ENCODE data around the gene DLX1. TPM values are rescaled to one million over a fixed set of nuclear protein-coding genes. Genes with fewer than 3 reads are reported as not detected.

DLX1 gene
- total and polyA plus RNA-seq, 9 of the 15 experiments (the other 6 are each of a cell fraction or from before 2014, with no cell fraction given), result 1.9 to 26.2 (median 9.6) TPM

DNA sequence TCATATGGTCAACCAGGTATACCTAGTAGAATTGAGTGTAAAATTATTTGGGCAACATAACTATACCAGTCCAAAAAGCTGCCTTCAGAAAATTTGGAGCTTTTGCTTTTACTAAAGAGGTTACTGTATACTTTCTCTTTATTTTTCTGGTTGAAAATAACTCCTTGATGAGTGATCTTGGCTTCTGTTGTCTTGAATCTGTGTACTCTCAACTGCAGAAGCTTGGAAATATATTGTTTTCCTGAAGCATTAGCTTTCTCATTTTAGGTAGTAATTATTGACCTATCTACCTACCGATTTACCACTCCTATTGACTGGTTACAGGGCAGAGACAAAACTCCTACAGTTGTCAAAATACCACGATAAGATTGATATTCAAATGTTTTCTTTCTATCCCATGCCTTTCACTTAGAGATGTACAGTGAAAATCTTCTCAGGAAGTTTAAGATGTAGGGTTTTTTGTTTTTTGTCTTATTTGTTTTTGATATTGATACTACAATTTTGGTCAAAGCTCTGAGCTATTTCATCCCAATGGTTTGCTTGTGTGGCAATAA lies 35.7 kb upstream of the DLX1 start (continued):
- TF ChIP-seq, protein P1, sequence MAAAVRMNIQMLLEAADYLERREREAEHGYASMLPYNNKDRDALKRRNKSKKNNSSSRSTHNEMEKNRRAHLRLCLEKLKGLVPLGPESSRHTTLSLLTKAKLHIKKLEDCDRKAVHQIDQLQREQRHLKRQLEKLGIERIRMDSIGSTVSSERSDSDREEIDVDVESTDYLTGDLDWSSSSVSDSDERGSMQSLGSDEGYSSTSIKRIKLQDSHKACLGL (CRISPR knock-in tag; IDR thresholded peaks at IDR 0.05; ENCODE audit: borderline replicate concordance, poor library complexity, severe bottlenecking), result no peak
- no peak for TF ChIP-seq EGR1 (conservative IDR thresholded peaks at IDR 0.05)
- no peak for TF ChIP-seq ZNF589 (CRISPR knock-in tag; IDR thresholded peaks at IDR 0.05; ENCODE audit: low read depth)
- TF ChIP-seq, protein P2, sequence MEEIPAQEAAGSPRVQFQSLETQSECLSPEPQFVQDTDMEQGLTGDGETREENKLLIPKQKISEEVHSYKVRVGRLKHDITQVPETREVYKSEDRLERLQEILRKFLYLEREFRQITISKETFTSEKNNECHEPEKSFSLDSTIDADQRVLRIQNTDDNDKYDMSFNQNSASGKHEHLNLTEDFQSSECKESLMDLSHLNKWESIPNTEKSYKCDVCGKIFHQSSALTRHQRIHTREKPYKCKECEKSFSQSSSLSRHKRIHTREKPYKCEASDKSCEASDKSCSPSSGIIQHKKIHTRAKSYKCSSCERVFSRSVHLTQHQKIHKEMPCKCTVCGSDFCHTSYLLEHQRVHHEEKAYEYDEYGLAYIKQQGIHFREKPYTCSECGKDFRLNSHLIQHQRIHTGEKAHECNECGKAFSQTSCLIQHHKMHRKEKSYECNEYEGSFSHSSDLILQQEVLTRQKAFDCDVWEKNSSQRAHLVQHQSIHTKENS (CRISPR knock-in tag; IDR thresholded peaks at IDR 0.05), result no peak
- TF ChIP-seq, protein P3, sequence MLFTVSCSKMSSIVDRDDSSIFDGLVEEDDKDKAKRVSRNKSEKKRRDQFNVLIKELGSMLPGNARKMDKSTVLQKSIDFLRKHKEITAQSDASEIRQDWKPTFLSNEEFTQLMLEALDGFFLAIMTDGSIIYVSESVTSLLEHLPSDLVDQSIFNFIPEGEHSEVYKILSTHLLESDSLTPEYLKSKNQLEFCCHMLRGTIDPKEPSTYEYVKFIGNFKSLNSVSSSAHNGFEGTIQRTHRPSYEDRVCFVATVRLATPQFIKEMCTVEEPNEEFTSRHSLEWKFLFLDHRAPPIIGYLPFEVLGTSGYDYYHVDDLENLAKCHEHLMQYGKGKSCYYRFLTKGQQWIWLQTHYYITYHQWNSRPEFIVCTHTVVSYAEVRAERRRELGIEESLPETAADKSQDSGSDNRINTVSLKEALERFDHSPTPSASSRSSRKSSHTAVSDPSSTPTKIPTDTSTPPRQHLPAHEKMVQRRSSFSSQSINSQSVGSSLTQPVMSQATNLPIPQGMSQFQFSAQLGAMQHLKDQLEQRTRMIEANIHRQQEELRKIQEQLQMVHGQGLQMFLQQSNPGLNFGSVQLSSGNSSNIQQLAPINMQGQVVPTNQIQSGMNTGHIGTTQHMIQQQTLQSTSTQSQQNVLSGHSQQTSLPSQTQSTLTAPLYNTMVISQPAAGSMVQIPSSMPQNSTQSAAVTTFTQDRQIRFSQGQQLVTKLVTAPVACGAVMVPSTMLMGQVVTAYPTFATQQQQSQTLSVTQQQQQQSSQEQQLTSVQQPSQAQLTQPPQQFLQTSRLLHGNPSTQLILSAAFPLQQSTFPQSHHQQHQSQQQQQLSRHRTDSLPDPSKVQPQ (CRISPR knock-in tag; IDR thresholded peaks at IDR 0.05; ENCODE audit: borderline replicate concordance), result no peak
- no peak for TF ChIP-seq ZNF134 (CRISPR knock-in tag; conservative IDR thresholded peaks at IDR 0.05)
- no peak for TF ChIP-seq ZNF583 (CRISPR knock-in tag; IDR thresholded peaks at IDR 0.05)
- TF ChIP-seq ZNF175 (CRISPR knock-in tag; IDR thresholded peaks at IDR 0.05; ENCODE audit: low read depth), result peak; percentile 64
- TF ChIP-seq PTTG1 (tag; IDR thresholded peaks at IDR 0.05; ENCODE audit: low read depth), result peak; percentile 15; the same call in 1 of the 2 replicates
- no peak for TF ChIP-seq SREBF2 (CRISPR knock-in tag; IDR thresholded peaks at IDR 0.05)
- TF ChIP-seq, protein P4, sequence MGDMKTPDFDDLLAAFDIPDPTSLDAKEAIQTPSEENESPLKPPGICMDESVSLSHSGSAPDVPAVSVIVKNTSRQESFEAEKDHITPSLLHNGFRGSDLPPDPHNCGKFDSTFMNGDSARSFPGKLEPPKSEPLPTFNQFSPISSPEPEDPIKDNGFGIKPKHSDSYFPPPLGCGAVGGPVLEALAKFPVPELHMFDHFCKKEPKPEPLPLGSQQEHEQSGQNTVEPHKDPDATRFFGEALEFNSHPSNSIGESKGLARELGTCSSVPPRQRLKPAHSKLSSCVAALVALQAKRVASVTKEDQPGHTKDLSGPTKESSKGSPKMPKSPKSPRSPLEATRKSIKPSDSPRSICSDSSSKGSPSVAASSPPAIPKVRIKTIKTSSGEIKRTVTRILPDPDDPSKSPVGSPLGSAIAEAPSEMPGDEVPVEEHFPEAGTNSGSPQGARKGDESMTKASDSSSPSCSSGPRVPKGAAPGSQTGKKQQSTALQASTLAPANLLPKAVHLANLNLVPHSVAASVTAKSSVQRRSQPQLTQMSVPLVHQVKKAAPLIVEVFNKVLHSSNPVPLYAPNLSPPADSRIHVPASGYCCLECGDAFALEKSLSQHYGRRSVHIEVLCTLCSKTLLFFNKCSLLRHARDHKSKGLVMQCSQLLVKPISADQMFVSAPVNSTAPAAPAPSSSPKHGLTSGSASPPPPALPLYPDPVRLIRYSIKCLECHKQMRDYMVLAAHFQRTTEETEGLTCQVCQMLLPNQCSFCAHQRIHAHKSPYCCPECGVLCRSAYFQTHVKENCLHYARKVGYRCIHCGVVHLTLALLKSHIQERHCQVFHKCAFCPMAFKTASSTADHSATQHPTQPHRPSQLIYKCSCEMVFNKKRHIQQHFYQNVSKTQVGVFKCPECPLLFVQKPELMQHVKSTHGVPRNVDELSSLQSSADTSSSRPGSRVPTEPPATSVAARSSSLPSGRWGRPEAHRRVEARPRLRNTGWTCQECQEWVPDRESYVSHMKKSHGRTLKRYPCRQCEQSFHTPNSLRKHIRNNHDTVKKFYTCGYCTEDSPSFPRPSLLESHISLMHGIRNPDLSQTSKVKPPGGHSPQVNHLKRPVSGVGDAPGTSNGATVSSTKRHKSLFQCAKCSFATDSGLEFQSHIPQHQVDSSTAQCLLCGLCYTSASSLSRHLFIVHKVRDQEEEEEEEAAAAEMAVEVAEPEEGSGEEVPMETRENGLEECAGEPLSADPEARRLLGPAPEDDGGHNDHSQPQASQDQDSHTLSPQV (IDR thresholded peaks at IDR 0.05), result peak; percentile 44; the same call in 1 of the 2 replicates
- TF ChIP-seq, protein P5, sequence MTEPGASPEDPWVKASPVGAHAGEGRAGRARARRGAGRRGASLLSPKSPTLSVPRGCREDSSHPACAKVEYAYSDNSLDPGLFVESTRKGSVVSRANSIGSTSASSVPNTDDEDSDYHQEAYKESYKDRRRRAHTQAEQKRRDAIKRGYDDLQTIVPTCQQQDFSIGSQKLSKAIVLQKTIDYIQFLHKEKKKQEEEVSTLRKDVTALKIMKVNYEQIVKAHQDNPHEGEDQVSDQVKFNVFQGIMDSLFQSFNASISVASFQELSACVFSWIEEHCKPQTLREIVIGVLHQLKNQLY (CRISPR knock-in tag; conservative IDR thresholded peaks at IDR 0.05), result no peak
- no peak for TF ChIP-seq NEUROD1 (IDR thresholded peaks at IDR 0.05; ENCODE audit: borderline replicate concordance, low read depth, low read length, partially characterized antibody)
- TF ChIP-seq, protein P6, sequence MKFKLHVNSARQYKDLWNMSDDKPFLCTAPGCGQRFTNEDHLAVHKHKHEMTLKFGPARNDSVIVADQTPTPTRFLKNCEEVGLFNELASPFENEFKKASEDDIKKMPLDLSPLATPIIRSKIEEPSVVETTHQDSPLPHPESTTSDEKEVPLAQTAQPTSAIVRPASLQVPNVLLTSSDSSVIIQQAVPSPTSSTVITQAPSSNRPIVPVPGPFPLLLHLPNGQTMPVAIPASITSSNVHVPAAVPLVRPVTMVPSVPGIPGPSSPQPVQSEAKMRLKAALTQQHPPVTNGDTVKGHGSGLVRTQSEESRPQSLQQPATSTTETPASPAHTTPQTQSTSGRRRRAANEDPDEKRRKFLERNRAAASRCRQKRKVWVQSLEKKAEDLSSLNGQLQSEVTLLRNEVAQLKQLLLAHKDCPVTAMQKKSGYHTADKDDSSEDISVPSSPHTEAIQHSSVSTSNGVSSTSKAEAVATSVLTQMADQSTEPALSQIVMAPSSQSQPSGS (CRISPR knock-in tag; IDR thresholded peaks at IDR 0.05), result no peak
- TF ChIP-seq, protein P7, sequence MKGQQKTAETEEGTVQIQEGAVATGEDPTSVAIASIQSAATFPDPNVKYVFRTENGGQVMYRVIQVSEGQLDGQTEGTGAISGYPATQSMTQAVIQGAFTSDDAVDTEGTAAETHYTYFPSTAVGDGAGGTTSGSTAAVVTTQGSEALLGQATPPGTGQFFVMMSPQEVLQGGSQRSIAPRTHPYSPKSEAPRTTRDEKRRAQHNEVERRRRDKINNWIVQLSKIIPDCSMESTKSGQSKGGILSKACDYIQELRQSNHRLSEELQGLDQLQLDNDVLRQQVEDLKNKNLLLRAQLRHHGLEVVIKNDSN (CRISPR knock-in tag; IDR thresholded peaks at IDR 0.05), result no peak

Measured in K562 (cell line).